Measurements from ENCODE around the gene FRS3. TPM values are rescaled to one million over a fixed set of nuclear protein-coding genes. Genes with fewer than 3 reads are reported as not detected.

FRS3 gene
- total and polyA plus RNA-seq, 2 of the 13 experiments (the other 11 are each of a cell fraction or from before 2014, with no cell fraction given), result 3.0 to 7.4 TPM

GRCh38 chr6:41728073-41728936 is 51.4 kb downstream of the FRS3 start (continued):
- TF ChIP-seq, protein P1, sequence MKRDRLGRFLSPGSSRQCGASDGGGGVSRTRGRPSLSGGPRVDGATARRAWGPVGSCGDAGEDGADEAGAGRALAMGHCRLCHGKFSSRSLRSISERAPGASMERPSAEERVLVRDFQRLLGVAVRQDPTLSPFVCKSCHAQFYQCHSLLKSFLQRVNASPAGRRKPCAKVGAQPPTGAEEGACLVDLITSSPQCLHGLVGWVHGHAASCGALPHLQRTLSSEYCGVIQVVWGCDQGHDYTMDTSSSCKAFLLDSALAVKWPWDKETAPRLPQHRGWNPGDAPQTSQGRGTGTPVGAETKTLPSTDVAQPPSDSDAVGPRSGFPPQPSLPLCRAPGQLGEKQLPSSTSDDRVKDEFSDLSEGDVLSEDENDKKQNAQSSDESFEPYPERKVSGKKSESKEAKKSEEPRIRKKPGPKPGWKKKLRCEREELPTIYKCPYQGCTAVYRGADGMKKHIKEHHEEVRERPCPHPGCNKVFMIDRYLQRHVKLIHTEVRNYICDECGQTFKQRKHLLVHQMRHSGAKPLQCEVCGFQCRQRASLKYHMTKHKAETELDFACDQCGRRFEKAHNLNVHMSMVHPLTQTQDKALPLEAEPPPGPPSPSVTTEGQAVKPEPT (CRISPR knock-in tag; IDR thresholded peaks at IDR 0.05; ENCODE audit: low read depth), result peak; percentile 36; the same call in 1 of the 2 replicates
- TF ChIP-seq SOX13 (IDR thresholded peaks at IDR 0.05) (no peak), SOX13 (CRISPR knock-in tag; conservative IDR thresholded peaks at IDR 0.05 in 1 of 2, IDR thresholded peaks at IDR 0.05 in 1 of 2) (no peak; a peak in 1 of 4 replicates), SIX1 (CRISPR knock-in tag; IDR thresholded peaks at IDR 0.05; ENCODE audit: borderline replicate concordance) (no peak), CBX5 (CRISPR knock-in tag; IDR thresholded peaks at IDR 0.05; ENCODE audit: borderline replicate concordance) (no peak), ZNF318 (CRISPR knock-in tag; IDR thresholded peaks at IDR 0.05) (no peak), CENPT (CRISPR knock-in tag; IDR thresholded peaks at IDR 0.05; ENCODE audit: low read depth) (no peak), PITX1 (CRISPR knock-in tag; IDR thresholded peaks at IDR 0.05) (no peak), SMAD3 (CRISPR knock-in tag; IDR thresholded peaks at IDR 0.05) (no peak), POLR2G (IDR thresholded peaks at IDR 0.05; ENCODE audit: low read depth, low read length) (no peak), ZKSCAN1 (IDR thresholded peaks at IDR 0.05; ENCODE audit: low read length) (no peak), ONECUT2 (CRISPR knock-in tag; IDR thresholded peaks at IDR 0.05) (no peak), ZBTB14 (CRISPR knock-in tag; IDR thresholded peaks at IDR 0.05) (no peak), ZNF235 (CRISPR knock-in tag; IDR thresholded peaks at IDR 0.05; ENCODE audit: borderline replicate concordance) (no peak)
- TF ChIP-seq, protein P2, sequence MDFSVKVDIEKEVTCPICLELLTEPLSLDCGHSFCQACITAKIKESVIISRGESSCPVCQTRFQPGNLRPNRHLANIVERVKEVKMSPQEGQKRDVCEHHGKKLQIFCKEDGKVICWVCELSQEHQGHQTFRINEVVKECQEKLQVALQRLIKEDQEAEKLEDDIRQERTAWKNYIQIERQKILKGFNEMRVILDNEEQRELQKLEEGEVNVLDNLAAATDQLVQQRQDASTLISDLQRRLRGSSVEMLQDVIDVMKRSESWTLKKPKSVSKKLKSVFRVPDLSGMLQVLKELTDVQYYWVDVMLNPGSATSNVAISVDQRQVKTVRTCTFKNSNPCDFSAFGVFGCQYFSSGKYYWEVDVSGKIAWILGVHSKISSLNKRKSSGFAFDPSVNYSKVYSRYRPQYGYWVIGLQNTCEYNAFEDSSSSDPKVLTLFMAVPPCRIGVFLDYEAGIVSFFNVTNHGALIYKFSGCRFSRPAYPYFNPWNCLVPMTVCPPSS (IDR thresholded peaks at IDR 0.05), result no peak
